Activated naive CD4-positive, alpha-beta T cell treated with anti-CD3 and anti-CD28 coated beads, Interleukin-2, amount 50 U/mL, for 72 hours (primary cell): ENCODE measurements around the gene ALOX5AP. TPM values are rescaled to one million over a fixed set of nuclear protein-coding genes. Genes with fewer than 3 reads are reported as not detected.

Experiments
- ATAC-seq, 2 donors: fragments of 150-1000 bp; cut with Tn5 transposase; 2 replicates each; pipeline ENCODE4 v1.10.0; 2021; ENCODE audit warnings: mild to moderate bottlenecking in 2 of 2, moderate library complexity in 2 of 2
- DNase-seq, 2 donors: peaks; one replicate each; pipeline ENCODE4 v3.0.0; 2021 to 2022; ENCODE audit warnings: low spot score in 2 of 2
- H3K27ac Mint-ChIP-seq, 2 donors: one replicate each; pipeline ENCODE4 v1.8.0; 2022; ENCODE audit warnings: mild to moderate bottlenecking in 2 of 2, mixed read lengths in 2 of 2
- H3K36me3 Mint-ChIP-seq, 2 donors: one replicate each; pipeline ENCODE4 v1.8.0; 2022; ENCODE audit warnings: mixed read lengths in 2 of 2
- H3K9me3 Mint-ChIP-seq, 2 donors: one replicate each; pipeline ENCODE4 v1.8.0; 2022; ENCODE audit warnings: mixed read lengths in 2 of 2
- total RNA-seq, 2 donors: library from RNA; stranded (reverse); gene quantifications; one replicate each; pipeline ENCODE4 v1.2.3, GENCODE V29; 2022

Gene ALOX5AP
- total RNA-seq, 2 donors from 2014 or later: 11.5 to 36.2 TPM

- no peak overlapping the region for H3K27ac Mint-ChIP-seq
- DNase-seq (no peak), ATAC-seq (no peak)
- H3K36me3 Mint-ChIP-seq: no peaks in the 10 kb centered on the region
- peaks cover 0 to 8% of the 10 kb centered on the region in 2 donors for H3K9me3 Mint-ChIP-seq
Observed at GRCh38 chr13:30727491-30728355, 7.6 kb upstream of the ALOX5AP start.

GRCh38 chr13:30729801-30730200 lies 5.5 kb upstream of the ALOX5AP start:
- H3K9me3 Mint-ChIP-seq: peaks cover 0 to 5% of the 10 kb centered on the region in 2 donors
- no peak overlapping the region for H3K27ac Mint-ChIP-seq
- no peak for DNase-seq
- no peaks in the 10 kb centered on the region for H3K36me3 Mint-ChIP-seq
- no peak for ATAC-seq

GRCh38 chr13:30730526-30730925 lies 4.8 kb upstream of the ALOX5AP start:
- Mint-ChIP-seq H3K27ac (no peak overlapping the region), H3K9me3 (no peaks in the 10 kb centered on the region), H3K36me3 (no peaks in the 10 kb centered on the region)
- DNase-seq (no peak), ATAC-seq (no peak)

GRCh38 chr13:30731361-30732045 lies 3.8 kb upstream of the ALOX5AP start:
- Mint-ChIP-seq H3K36me3 (peaks cover 0 to under 1% of the 10 kb centered on the region in 2 donors), H3K9me3 (no peaks in the 10 kb centered on the region), H3K27ac (no peak overlapping the region)
- DNase-seq (no peak), ATAC-seq (no peak)

- DNase-seq (no peak), ATAC-seq (no peak)
- Mint-ChIP-seq H3K9me3 (no peaks in the 10 kb centered on the region), H3K36me3 (peaks cover 0 to 6% of the 10 kb centered on the region in 2 donors), H3K27ac (peak overlapping the region in 1 of 2 donors; percentile 26)
Observed at GRCh38 chr13:30732046-30732390, 3.3 kb upstream of the ALOX5AP start.

GRCh38 chr13:30734439-30734838 lies 904 bp upstream of the ALOX5AP start:
- Mint-ChIP-seq H3K36me3 (peaks cover 0 to 14% of the 10 kb centered on the region in 2 donors), H3K9me3 (no peaks in the 10 kb centered on the region), H3K27ac (peak overlapping the region; percentile 20 to 82)
- ATAC-seq (no peak), DNase-seq (no peak)

GRCh38 chr13:30735872-30736175 lies 481 bp downstream of the ALOX5AP start:
- H3K36me3 Mint-ChIP-seq: peaks cover 0 to 14% of the 10 kb centered on the region in 2 donors
- peak overlapping the region; percentile 10 to 82 for H3K27ac Mint-ChIP-seq
- no peak for ATAC-seq

GRCh38 chr13:30736461-30737320 lies 1.3 kb downstream of the ALOX5AP start:
- Mint-ChIP-seq H3K9me3 (no peaks in the 10 kb centered on the region), H3K36me3 (peaks cover 0 to 14% of the 10 kb centered on the region in 2 donors), H3K27ac (no peak overlapping the region)
- DNase-seq: no peak
- no peak for ATAC-seq

More at GRCh38 chr13:30735872-30736175, 481 bp downstream of the ALOX5AP start:
- H3K9me3 Mint-ChIP-seq: no peaks in the 10 kb centered on the region
- DNase-seq: no peak

- H3K9me3 Mint-ChIP-seq: no peaks in the 10 kb centered on the region
- H3K36me3 Mint-ChIP-seq: peaks cover 0 to 14% of the 10 kb centered on the region in 2 donors
- no peak for ATAC-seq
- peak overlapping the region in 1 of 2 donors; percentile 29 for H3K27ac Mint-ChIP-seq
- DNase-seq: no peak
Observed at GRCh38 chr13:30737511-30738337, 2.4 kb downstream of the ALOX5AP start.

- H3K36me3 Mint-ChIP-seq: peaks cover 8 to 23% of the 10 kb centered on the region in 2 donors
- no peak overlapping the region for H3K27ac Mint-ChIP-seq
- ATAC-seq (no peak), DNase-seq (no peak)
- H3K9me3 Mint-ChIP-seq: no peaks in the 10 kb centered on the region
Observed at GRCh38 chr13:30738526-30739236, 3.3 kb downstream of the ALOX5AP start.

GRCh38 chr13:30739237-30739528 lies 3.8 kb downstream of the ALOX5AP start:
- H3K27ac Mint-ChIP-seq: peak overlapping the region in 1 of 2 donors; percentile 84
- DNase-seq (no peak), ATAC-seq (no peak)
- no peaks in the 10 kb centered on the region for H3K9me3 Mint-ChIP-seq
- H3K36me3 Mint-ChIP-seq: peaks cover 9 to 24% of the 10 kb centered on the region in 2 donors

GRCh38 chr13:30739761-30740642 lies 4.7 kb downstream of the ALOX5AP start:
- ATAC-seq (peak; percentile 72 to 84), DNase-seq (peak; percentile 61 to 69)
- H3K9me3 Mint-ChIP-seq: no peaks in the 10 kb centered on the region
- H3K27ac Mint-ChIP-seq: peak overlapping the region; percentile 84 to 96
- peaks cover 9 to 24% of the 10 kb centered on the region in 2 donors for H3K36me3 Mint-ChIP-seq

- DNase-seq: no peak
- no peaks in the 10 kb centered on the region for H3K9me3 Mint-ChIP-seq
- ATAC-seq: no peak
- peak overlapping the region in 1 of 2 donors; percentile 52 for H3K27ac Mint-ChIP-seq
- peaks cover 25 to 28% of the 10 kb centered on the region in 2 donors for H3K36me3 Mint-ChIP-seq
Observed at GRCh38 chr13:30742901-30743300, 7.6 kb downstream of the ALOX5AP start.

GRCh38 chr13:30743319-30744055 lies 8.1 kb downstream of the ALOX5AP start:
- peaks cover 22 to 25% of the 10 kb centered on the region in 2 donors for H3K36me3 Mint-ChIP-seq
- H3K9me3 Mint-ChIP-seq: no peaks in the 10 kb centered on the region
- DNase-seq (no peak), ATAC-seq (no peak)
- peak overlapping the region in 1 of 2 donors; percentile 52 for H3K27ac Mint-ChIP-seq
